ENCODE results near the gene LAMB3.

LAMB3 gene

GRCh38 chr1:209630383-209631225 lies 21.6 kb downstream of the LAMB3 start:
- DNase-seq, result no peak

DNA sequence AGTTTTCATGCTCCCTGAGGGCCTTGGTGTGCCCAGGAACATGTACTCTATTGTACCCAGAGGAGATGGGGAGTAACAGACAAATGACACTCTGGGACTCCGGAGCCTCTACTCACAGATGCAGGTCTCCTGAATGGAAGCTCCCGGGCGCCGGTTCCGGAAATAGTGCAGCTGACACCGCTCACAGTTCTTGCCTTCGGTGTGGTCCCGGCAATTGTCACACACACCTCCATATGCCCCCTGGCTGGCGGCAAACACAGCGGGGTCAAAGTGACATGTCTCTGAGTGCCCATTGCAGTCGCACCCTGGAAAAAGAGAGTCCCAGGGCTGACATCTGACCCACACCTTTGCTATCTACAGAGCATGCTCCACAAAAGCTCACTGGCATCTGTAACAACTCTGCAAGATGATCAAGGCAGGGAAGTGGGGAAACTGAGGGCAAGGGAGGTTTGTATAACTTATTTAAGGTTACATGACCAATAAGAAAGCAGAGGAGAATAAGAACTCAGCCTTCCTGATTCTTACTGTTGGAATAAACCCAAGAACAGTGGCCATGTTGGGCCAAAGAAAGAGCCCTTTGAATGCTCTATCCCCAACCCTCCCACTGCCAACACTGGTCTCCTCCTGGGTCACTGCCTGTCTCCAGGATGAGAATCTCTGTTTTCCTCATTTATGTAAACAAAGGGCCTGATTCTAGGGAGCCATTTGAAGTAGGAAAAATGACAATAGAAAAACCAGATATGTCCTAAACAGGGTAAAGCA lies 22.4 kb downstream of the LAMB3 start:
- no peak for DNase-seq

DNA sequence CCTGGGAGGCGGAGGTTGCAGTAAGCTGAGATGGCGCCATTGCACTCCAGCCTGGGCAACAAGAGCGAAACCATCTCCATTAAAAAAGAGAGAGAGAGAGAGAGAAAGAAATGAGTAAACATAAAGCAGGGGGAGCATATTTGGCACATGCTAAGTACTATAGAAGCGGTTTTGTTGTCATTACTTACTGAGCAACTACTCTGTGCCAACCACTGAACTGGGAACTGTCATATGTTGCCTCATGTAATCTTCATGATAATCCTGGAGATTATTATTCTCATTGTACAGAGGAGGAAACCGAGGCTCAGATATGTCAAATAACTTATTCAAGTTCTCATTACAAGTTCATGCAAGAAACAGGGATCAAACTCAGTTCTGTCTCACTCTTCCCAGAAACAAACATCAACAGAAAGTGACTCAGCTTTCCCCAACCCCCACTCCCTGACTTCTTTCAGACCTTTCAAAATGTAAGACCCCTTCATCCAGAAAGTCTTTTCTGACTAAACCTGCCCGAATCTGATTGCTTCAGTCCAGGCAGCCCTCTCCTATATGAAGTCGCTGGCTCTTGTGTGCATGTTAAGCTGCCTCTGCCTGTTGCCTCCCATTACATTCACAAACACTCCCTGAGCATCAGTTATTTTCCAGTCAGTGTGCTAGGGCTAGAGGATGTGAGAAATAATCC lies 23.5 kb downstream of the LAMB3 start:
- no peak for DNase-seq

DNA sequence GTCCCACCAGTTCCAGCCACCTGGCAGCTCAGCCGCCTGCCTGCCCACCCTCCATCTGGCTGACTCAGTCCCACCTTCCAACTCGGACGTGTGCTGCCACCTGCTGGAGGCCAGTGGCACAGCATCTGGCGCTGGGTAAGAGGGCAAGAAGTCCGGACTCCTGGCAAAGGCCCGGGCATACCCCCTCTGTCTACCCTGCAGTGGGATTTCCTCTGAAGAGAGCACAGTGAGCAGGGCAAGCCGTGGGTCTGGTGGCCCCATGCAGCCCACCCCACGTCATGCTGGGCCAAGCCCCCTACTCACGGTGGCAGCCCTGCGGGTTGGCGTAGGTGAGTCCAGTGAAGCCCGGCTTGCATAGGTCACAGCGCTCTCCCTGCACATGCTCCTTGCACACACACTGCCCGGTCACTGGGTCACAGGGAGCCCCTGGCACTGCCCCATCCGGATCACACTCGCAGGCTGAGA lies 24.5 kb downstream of the LAMB3 start:
- peak; percentile 86 for DNase-seq

DNA sequence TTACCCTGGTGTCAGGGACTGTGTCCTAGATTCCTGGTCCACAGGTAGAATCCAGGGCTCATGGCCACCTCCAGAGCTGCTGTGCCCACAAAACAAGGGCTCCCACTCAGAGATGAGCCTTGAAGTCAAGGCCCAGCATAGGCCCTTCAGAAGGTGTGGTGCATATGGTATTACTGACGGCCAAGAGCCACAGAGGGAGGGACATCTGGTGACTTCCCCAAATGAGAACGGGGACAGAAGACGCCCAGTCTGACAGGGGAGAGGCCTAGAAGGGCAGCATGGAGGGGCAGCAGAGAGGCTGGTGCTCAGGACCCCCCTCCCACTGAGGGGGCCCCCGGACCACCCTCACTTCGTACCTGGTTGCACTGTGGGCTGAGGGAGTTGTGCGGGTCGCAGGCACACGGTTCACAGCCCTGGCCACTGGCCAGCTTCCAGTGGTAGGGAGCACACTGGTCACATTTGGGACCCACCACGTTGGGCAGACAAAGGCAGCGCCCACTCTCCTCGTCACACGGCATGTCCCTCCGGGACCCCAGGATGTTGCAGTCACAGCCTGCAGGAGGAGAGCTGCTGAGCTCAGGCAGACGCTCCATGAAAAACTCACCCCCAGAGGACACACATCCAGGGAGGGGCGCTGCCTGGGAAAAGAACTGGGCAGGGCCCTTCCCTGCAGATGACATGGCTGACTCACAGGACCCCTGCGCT lies 25.0 kb downstream of the LAMB3 start:
- DNase-seq, result peak; percentile 62

- DNase-seq, result no peak
Observed at GRCh38 chr1:209626346-209627026, 25.7 kb downstream of the LAMB3 start.

- DNase-seq, result no peak
Observed at GRCh38 chr1:209625791-209626285, 26.4 kb downstream of the LAMB3 start.

GRCh38 chr1:209624558-209625549 lies 27.4 kb downstream of the LAMB3 start:
- no peak for DNase-seq

- DNase-seq, result no peak
Observed at GRCh38 chr1:209622841-209623829, 29.1 kb downstream of the LAMB3 start.

- no peak for DNase-seq
Observed at GRCh38 chr1:209621741-209622655, 30.2 kb downstream of the LAMB3 start.

GRCh38 chr1:209621286-209621685 lies 30.9 kb downstream of the LAMB3 start:
- DNase-seq, result no peak

GRCh38 chr1:209620487-209620884 lies 31.7 kb downstream of the LAMB3 start:
- DNase-seq, result no peak

DNA sequence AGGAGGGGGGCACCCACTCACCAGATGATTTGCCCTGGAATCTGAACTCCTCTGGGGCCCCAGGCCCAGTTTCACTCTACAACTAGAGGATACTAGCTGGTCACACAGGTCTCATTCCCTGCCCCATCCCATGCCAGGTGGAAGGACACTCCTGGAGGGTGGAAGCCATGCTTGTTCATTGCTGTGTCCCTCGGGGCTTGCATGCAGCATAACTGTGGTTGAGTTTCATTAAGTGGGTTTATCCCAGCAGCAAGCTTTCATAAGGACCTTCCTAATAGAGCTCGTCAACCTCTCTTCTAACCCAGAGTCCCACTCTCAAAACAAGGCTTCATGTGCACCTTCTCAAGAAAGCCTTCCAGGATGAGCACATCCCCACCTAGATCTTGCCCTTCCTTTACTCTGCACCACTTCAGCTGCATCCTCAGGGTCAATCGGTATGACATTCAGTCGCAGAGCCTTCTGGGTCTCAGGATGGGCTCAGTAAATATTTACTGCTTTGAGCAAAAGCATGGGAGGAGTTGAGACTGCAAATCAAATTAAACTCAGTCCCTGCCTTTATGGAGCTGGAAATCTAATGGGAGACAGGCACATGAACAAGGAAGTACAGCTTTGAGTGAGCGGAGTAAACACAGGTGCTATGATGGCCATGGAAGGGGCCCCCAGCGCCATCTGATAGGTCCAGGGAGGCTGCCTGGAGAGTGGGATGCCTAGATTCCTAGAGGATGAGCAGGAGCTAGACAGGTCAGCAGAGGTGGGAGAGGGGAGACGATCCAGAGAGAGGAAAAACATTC lies 32.3 kb downstream of the LAMB3 start:
- no peak for DNase-seq

- peak; percentile 12 for DNase-seq
Observed at GRCh38 chr1:209618756-209619420, 33.3 kb downstream of the LAMB3 start.

- no peak for DNase-seq
Observed at GRCh38 chr1:209618291-209618690, 33.9 kb downstream of the LAMB3 start.

DNA sequence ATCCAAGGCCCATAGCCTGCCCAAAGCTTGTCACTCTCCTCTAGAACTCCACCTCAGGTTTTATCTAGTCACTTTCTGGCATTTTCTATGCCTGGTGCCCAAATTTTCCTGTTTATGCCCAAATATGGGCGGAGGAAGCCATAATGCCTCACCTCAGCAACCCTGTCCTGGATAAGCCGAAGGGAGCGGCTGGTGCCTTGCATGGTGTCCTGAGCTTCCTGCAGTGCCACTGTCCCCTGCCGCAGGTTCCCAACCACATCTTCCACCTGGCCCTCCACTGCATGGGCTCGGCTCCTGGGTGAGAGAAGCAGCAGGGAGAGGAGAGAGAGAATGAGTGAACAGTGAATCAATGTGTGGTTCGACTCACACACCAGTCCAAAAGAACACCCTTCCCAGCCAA lies 34.5 kb downstream of the LAMB3 start:
- DNase-seq, result no peak

All from hematopoietic multipotent progenitor cell treated with erythropoietin and hydrocortisone succinate and interleukin-3 and kit ligand, for 4 days (in vitro differentiated cells).